Motor neuron (in vitro differentiated cells): ENCODE measurements around the gene NAV2. TPM values are rescaled to one million over a fixed set of nuclear protein-coding genes. Genes with fewer than 3 reads are reported as not detected.

Experiments used
- ATAC-seq, 8 experiments: fragments of 200-7000 bp; cut with Tn5 transposase; replicated peaks in 6 of 8; 2 replicates each; pipeline ENCODE4 v1.8.0; 2021; ENCODE audit warnings: mild to moderate bottlenecking in 8 of 8, moderate library complexity in 8 of 8
- H3K27ac ChIP-seq, 2 donors: fragments of 250-450 bp; sonication (Bioruptor Pico); 2 replicates each; pipeline ENCODE4 v1.9.0; 2021; ENCODE audit warnings: antibody characterized with exemption in 2 of 2, mild to moderate bottlenecking in 2 of 2, moderate library complexity in 1 of 2
- H3K4me1 ChIP-seq, 2 donors: fragments of 250-450 bp; sonication (Bioruptor Pico); replicated peaks in 1 of 2; 2 replicates each; pipeline ENCODE4 v1.6.1; 2021; ENCODE audit warnings: antibody characterized with exemption in 2 of 2, mild to moderate bottlenecking in 2 of 2, moderate library complexity in 1 of 2
- H3K4me3 ChIP-seq, 5 donors: fragments of 250-450 bp; sonication (Bioruptor Pico); 2 replicates each; pipeline ENCODE4 v1.9.0; 2021; ENCODE audit warnings: antibody characterized with exemption in 5 of 5, mild to moderate bottlenecking in 5 of 5, moderate library complexity in 4 of 5
- WGBS, 10 experiments: fragments of 450-650 bp; shearing (Covaris generic); methylation state at CpG; one replicate each; pipeline ENCODE4 v1.0.0; 2022; 5-methylcytosine and 5-hydroxymethylcytosine counted together
- in situ Hi-C, 9 experiments: fragments of 400-800 bp; cut with MboI; loops; one replicate each; pipeline ENCODE4 v1.15.0; 2021; ENCODE audit warnings: low sequenced_read_pairs in 9 of 9, low pct_unique_long_range_greater_than_20kb in 2 of 9; ENCODE audit not compliant: unreplicated experiment in 9 of 9
- total RNA-seq, 8 experiments: library from RNA; unstranded; fragments of 300-600 nt; gene quantifications; 2 replicates each; pipeline versions ENCODE4 v1.2.3 to v1.2.4, GENCODE V29; 2022

NAV2 gene
- total RNA-seq, 8 experiments from 2014 or later = 0.54 to 23.0 (median 8.1) TPM

- no peak overlapping the region for H3K27ac ChIP-seq
- peaks cover 5 to 11% of the 10 kb centered on the region in 2 donors for H3K4me1 ChIP-seq
- WGBS, 10 experiments = 14 to 100% (median 73%) methylated on average over 1 to 6 of the region's 15 CpGs; no CpG with 5 or more reads in 1 of the 10 experiments
- ATAC-seq = peak in 5 of 8 experiments; percentile 90 to 94 (median 93)
- in situ Hi-C loops = no loop called here
- no peak overlapping the region for H3K4me3 ChIP-seq
Measured at GRCh38 chr11:20035701-20036601, 323.3 kb downstream of the NAV2 start.

DNA sequence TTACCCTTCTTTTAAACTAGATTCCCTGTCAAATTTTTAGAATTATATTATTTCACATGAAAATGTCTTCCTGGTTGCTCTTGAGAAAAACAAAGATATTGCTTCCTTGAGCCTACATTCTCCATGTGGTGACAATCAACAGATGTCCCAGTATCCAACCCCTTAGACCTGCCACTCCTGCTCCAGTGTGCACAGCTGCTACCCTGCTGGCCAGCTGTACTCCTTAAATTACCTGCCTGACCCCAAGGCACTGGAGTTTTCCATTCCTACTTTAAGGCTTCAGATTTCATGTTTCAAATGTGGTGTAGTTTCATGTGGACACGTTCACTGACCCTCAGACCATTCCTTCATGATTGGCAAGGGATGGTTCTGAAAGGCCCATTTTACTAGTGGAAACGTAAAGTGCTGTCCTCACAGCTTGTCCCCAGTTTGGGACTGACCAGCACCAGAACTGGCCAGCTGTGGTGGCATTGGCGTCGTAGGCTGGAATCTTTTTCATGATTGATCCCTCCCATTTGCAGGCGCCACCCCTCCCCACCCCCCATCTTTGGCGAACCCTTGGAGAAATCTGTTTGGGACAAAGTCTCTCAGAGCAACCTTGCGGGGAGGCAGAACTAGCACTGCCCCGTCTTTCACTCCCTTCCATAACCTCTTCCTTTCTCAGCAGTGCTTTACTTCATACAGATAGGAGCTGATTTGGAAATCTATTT lies 324.1 kb downstream of the NAV2 start:
- no peak for ATAC-seq
- peaks cover 7 to 11% of the 10 kb centered on the region in 2 donors for H3K4me1 ChIP-seq
- 82 to 100% (median 90%) methylated on average over 1 to 5 of the region's 8 CpGs; no CpG with 5 or more reads in 3 of the 10 experiments for WGBS, 10 experiments
- in situ Hi-C loops = no loop called here
- no peak overlapping the region for H3K4me3 ChIP-seq
- no peak overlapping the region for H3K27ac ChIP-seq

DNA sequence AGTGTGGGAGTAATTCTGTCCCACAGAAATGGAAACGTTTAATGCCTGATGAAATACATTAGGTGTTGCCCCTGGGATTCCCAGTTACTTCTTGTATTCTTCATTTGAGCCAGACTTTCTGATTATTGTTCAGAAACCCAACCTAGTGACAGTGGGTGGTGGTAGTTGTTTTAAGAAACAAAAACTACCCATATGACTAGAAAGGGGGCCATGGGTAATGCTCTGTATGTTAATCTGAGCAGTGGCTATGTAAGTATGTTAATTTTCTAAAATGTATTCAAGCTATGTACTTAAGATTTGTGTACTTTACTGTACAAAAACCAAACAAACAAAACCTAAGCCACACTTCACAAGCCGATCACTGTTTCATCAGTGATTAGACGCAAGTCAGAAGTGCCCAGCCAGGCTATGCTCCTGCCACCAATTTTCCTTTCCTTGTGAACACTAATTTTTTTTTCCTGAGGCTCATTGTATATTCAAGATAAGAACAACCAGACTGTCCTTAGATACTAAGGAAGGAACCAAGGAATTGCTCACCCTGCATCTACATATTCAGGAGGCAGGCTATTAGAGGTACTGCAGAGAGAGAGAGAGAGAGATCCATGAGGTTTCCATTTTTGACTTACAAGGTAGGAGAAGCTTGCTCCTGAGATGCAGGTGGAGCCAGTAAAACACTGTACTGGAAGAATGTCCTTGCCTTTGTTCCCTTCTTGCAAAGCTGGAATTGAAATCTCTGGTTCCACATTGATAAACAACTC lies 324.9 kb downstream of the NAV2 start:
- 67 to 100% (median 95%) methylated on average over 1 to 3 of the region's 3 CpGs; no CpG with 5 or more reads in 3 of the 10 experiments for WGBS, 10 experiments
- no peak overlapping the region for H3K4me3 ChIP-seq
- in situ Hi-C loops = no loop called here
- H3K27ac ChIP-seq = no peak overlapping the region
- ATAC-seq = peak in 3 of 8 experiments; percentile 45 to 87 (median 63)
- H3K4me1 ChIP-seq = peaks cover 15 to 19% of the 10 kb centered on the region in 2 donors

GRCh38 chr11:20038412-20038811 lies 325.8 kb downstream of the NAV2 start:
- ATAC-seq = no peak
- H3K27ac ChIP-seq = no peak overlapping the region
- 0 to 100% (median 85%) methylated on average over 1 to 6 of the region's 6 CpGs for WGBS, 10 experiments
- in situ Hi-C loops = no loop called here
- peaks cover 22 to 28% of the 10 kb centered on the region in 2 donors for H3K4me1 ChIP-seq
- H3K4me3 ChIP-seq = no peak overlapping the region

GRCh38 chr11:20038972-20039371 lies 326.3 kb downstream of the NAV2 start:
- WGBS, 10 experiments = 20 to 100% (median 100%) methylated on average over 1 to 2 of the region's 3 CpGs; no CpG with 5 or more reads in 7 of the 10 experiments
- in situ Hi-C loops = no loop called here
- Histone ChIP-seq H3K4me1 (peaks cover 27 to 28% of the 10 kb centered on the region in 2 donors), H3K27ac (no peak overlapping the region), H3K4me3 (no peak overlapping the region)
- ATAC-seq = no peak

- in situ Hi-C loops = no loop called here
- peaks cover 17 to 31% of the 10 kb centered on the region in 2 donors for H3K4me1 ChIP-seq
- no peak for ATAC-seq
- 28 to 100% (median 91%) methylated on average over 1 to 3 of the region's 3 CpGs; no CpG with 5 or more reads in 2 of the 10 experiments for WGBS, 10 experiments
- no peak overlapping the region for H3K4me3 ChIP-seq
- no peak overlapping the region for H3K27ac ChIP-seq
Measured at GRCh38 chr11:20041499-20041898, 328.9 kb downstream of the NAV2 start.

DNA sequence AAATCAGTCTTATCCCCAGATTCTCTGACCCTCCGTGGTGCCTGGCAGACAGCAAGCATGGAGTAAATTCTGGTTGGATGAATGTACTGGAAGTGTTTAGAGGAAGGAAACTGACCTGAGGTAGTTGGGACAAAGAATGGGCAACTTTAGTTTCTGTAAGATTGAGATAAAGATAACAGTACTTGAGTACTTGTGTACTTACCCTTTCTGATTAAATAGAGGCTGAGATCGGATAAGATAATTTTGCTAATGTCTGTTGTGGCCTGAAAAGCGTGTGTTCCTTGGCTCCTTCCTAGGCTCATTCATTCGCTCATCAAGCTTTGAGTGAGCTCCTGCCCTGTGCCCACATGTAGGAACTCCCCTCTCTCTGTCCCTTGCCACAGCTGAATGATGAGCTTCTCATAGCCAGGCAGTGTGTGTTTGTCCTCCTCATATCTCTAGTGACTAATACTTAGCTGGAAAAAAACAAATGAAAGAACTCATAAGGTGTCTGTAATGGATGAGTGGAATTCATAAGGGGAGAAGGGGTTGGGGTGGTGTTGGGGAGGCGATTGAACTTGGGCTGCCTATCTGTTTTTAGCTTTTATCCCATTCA lies 329.5 kb downstream of the NAV2 start:
- Histone ChIP-seq H3K4me3 (no peak overlapping the region), H3K4me1 (peaks cover 17 to 31% of the 10 kb centered on the region in 2 donors), H3K27ac (peak overlapping the region in 1 of 2 donors; percentile 49)
- 60 to 91% (median 72%) methylated on average over 1 to 3 of the region's 5 CpGs; no CpG with 5 or more reads in 2 of the 10 experiments for WGBS, 10 experiments
- peak in 5 of 8 experiments; percentile 63 to 72 (median 64) for ATAC-seq
- in situ Hi-C loops = no loop called here

GRCh38 chr11:20042811-20043341 lies 330.2 kb downstream of the NAV2 start:
- peak overlapping the region; percentile 25 to 49 for H3K27ac ChIP-seq
- ATAC-seq = peak in 5 of 8 experiments; percentile 47 to 86 (median 78)
- H3K4me1 ChIP-seq = peaks cover 17 to 31% of the 10 kb centered on the region in 2 donors
- WGBS, 10 experiments = 21 to 70% (median 46%) methylated on average over 1 to 10 of the region's 11 CpGs
- no peak overlapping the region for H3K4me3 ChIP-seq
- in situ Hi-C loops = no loop called here

DNA sequence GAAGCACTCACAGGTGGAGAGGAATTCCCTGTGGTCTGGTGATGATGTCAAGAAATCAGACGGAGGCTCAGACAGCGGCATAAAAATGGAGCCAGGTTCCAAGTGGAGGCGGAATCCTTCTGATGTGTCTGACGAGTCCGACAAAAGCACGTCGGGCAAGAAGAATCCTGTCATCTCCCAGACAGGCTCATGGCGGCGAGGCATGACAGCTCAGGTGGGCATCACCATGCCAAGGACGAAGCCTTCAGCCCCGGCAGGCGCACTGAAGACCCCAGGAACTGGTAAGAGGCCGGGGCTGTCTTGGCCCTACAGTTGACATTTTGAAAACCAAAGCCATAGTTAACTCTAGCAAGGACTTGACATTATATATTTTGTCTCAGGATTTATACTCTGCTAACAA lies 331.4 kb downstream of the NAV2 start:
- in situ Hi-C loops = no loop called here
- Histone ChIP-seq H3K4me1 (peaks cover 17 to 31% of the 10 kb centered on the region in 2 donors), H3K27ac (no peak overlapping the region), H3K4me3 (no peak overlapping the region)
- ATAC-seq = no peak
- WGBS, 10 experiments = 91 to 100% (median 100%) methylated on average over 1 to 9 of the region's 13 CpGs; no CpG with 5 or more reads in 3 of the 10 experiments

GRCh38 chr11:20045098-20045688 lies 332.6 kb downstream of the NAV2 start:
- no peak overlapping the region for H3K4me3 ChIP-seq
- no peak for ATAC-seq
- peaks cover 17 to 31% of the 10 kb centered on the region in 2 donors for H3K4me1 ChIP-seq
- 90 to 100% (median 97%) methylated on average over 2 to 8 of the region's 19 CpGs; no CpG with 5 or more reads in 4 of the 10 experiments for WGBS, 10 experiments
- H3K27ac ChIP-seq = no peak overlapping the region
- in situ Hi-C loops = no loop called here

DNA sequence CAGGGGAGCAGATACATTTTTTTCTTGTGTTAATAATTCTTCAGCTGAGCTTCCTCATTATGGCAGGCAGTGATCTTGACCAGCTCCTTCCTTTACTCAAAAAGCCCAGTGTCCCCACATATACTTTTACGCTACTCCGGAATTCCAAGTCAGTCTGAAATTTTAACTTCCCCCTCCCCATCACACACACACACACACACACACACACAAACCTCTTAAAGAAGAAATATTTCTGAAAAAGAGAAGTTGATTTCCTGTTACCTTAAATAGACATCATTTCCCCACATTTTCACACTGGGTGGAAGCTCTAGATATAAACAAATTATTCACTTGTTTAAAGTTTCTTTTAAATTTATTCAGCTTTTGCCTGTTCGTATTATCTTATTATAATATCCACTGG lies 333.8 kb downstream of the NAV2 start:
- in situ Hi-C loops = no loop called here
- no peak for ATAC-seq

More for the DNA sequence above, 333.8 kb downstream of the NAV2 start:
- H3K4me3 ChIP-seq = no peak overlapping the region
- WGBS, 10 experiments = 75 to 100% (median 96%) methylated on average over 1 to 3 of the region's 3 CpGs; no CpG with 5 or more reads in 1 of the 10 experiments
- H3K4me1 ChIP-seq = peaks cover 17 to 31% of the 10 kb centered on the region in 2 donors
- H3K27ac ChIP-seq = no peak overlapping the region
